K562 (cell line): Measurements from ENCODE around the gene BAK1.

Experiments used
- BDP1 ChIP-seq: IDR thresholded peaks from 3 replicates; pipeline ENCODE4 v1.6.1; 2011; ENCODE audit not compliant: insufficient read length, insufficient read depth
- LARP7 ChIP-seq: fragments of 450-650 bp; IDR thresholded peaks from 2 replicates; pipeline ENCODE4 v1.6.1; 2016
- SMARCB1 ChIP-seq: IDR thresholded peaks from 2 replicates; pipeline ENCODE4 v1.6.1; 2011; ENCODE audit warnings: improper control_type of control experiment, low read depth; ENCODE audit not compliant: insufficient read length
- TF ChIP-seq, protein P1 (sequence below): fragments of 450-650 bp; IDR thresholded peaks from 2 replicates; pipeline ENCODE4 v1.6.1; 2018; ENCODE audit not compliant: partially characterized antibody
- TF ChIP-seq, protein P2 (sequence below): sonication (generic); formaldehyde crosslinking; IDR thresholded peaks from 2 replicates; pipeline ENCODE4 v1.8.0; 2022; ENCODE audit warnings: mild to moderate bottlenecking, missing genetic modification reagents

DNA sequence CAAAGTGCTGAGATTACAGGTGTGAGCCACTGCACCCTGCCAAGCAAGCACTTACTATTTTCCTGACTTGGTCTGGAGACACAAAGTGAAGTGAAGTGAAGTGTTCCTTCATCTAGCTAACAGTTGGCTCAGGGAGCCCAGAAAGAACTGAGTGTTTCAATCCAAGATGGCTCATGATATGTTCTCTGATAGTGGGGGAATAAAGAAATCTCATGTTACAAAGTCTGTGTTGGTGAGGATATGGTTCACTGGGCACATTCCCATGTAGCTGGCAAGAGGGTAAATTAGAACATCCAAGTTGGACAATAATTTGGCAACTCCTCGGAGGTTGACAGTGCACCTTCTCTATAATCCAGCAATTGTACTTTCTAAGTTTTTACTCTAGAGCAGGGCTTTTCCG lies 36.0 kb upstream of the BAK1 start:
- TF ChIP-seq BDP1, result no peak
- TF ChIP-seq, protein P1, sequence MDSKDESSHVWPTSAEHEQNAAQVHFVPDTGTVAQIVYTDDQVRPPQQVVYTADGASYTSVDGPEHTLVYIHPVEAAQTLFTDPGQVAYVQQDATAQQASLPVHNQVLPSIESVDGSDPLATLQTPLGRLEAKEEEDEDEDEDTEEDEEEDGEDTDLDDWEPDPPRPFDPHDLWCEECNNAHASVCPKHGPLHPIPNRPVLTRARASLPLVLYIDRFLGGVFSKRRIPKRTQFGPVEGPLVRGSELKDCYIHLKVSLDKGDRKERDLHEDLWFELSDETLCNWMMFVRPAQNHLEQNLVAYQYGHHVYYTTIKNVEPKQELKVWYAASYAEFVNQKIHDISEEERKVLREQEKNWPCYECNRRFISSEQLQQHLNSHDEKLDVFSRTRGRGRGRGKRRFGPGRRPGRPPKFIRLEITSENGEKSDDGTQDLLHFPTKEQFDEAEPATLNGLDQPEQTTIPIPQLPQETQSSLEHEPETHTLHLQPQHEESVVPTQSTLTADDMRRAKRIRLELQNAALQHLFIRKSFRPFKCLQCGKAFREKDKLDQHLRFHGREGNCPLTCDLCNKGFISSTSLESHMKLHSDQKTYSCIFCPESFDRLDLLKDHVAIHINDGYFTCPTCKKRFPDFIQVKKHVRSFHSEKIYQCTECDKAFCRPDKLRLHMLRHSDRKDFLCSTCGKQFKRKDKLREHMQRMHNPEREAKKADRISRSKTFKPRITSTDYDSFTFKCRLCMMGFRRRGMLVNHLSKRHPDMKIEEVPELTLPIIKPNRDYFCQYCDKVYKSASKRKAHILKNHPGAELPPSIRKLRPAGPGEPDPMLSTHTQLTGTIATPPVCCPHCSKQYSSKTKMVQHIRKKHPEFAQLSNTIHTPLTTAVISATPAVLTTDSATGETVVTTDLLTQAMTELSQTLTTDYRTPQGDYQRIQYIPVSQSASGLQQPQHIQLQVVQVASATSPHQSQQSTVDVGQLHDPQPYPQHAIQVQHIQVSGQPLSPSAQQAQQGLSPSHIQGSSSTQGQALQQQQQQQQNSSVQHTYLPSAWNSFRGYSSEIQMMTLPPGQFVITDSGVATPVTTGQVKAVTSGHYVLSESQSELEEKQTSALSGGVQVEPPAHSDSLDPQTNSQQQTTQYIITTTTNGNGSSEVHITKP, result no peak
- TF ChIP-seq, protein P2, sequence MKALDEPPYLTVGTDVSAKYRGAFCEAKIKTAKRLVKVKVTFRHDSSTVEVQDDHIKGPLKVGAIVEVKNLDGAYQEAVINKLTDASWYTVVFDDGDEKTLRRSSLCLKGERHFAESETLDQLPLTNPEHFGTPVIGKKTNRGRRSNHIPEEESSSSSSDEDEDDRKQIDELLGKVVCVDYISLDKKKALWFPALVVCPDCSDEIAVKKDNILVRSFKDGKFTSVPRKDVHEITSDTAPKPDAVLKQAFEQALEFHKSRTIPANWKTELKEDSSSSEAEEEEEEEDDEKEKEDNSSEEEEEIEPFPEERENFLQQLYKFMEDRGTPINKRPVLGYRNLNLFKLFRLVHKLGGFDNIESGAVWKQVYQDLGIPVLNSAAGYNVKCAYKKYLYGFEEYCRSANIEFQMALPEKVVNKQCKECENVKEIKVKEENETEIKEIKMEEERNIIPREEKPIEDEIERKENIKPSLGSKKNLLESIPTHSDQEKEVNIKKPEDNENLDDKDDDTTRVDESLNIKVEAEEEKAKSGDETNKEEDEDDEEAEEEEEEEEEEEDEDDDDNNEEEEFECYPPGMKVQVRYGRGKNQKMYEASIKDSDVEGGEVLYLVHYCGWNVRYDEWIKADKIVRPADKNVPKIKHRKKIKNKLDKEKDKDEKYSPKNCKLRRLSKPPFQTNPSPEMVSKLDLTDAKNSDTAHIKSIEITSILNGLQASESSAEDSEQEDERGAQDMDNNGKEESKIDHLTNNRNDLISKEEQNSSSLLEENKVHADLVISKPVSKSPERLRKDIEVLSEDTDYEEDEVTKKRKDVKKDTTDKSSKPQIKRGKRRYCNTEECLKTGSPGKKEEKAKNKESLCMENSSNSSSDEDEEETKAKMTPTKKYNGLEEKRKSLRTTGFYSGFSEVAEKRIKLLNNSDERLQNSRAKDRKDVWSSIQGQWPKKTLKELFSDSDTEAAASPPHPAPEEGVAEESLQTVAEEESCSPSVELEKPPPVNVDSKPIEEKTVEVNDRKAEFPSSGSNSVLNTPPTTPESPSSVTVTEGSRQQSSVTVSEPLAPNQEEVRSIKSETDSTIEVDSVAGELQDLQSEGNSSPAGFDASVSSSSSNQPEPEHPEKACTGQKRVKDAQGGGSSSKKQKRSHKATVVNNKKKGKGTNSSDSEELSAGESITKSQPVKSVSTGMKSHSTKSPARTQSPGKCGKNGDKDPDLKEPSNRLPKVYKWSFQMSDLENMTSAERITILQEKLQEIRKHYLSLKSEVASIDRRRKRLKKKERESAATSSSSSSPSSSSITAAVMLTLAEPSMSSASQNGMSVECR, result no peak
- no peak for TF ChIP-seq LARP7
- no peak for TF ChIP-seq SMARCB1
